ENCODE measurements around the gene FANCE.

Gene FANCE

DNA sequence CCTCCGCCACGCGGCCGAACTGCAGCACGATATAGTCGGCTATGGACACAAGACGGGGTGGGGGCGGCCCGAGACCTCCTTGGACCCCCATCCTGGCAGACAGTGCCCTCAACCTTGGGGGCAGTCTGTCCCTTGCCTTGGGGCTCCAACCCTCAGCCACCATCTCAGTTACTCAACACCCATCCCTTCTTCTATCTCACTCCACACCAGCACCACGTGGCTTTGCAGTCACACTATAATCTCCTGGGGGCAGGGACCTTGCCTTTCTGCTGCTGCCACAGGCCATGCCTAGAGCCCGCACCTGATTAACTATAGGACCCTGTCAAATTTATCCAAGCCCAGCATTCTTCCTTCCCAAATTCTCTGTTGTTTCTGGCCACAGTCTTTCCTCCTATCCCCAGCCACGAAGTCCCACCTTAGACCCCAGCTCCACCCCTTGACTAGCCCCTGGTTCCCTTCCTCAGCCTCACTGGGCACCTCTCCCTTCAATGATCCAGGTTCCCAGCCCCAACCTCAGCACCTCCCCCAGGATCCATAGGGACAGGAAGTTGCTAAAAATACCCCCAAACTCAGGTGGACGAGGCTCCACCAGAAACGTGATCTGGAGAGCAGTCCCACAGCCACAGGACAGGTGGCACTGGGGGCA, 46.4 kb downstream of the FANCE start:
- H3K4me1 Mint-ChIP-seq (ENCODE audit: low read depth), result peaks cover 5% of the 10 kb centered on the region
- peaks cover 48% of the 10 kb centered on the region for H3K27me3 Mint-ChIP-seq (ENCODE audit: low read depth)
- H3K4me3 Mint-ChIP-seq, result peak overlapping the region; percentile 67
- no peak for DNase-seq (ENCODE audit: low spot score)
- no peaks in the 10 kb centered on the region for H3K36me3 Mint-ChIP-seq (ENCODE audit: low read depth)
- H3K9me3 Mint-ChIP-seq, result no peaks in the 10 kb centered on the region
- peak overlapping the region; percentile 9 for H3K27ac Mint-ChIP-seq

GRCh38 chr6:35499372-35499771, 47.2 kb downstream of the FANCE start:
- H3K36me3 Mint-ChIP-seq (ENCODE audit: low read depth), result no peaks in the 10 kb centered on the region
- H3K27ac Mint-ChIP-seq, result no peak overlapping the region
- DNase-seq (ENCODE audit: low spot score), result no peak
- no peak overlapping the region for H3K4me3 Mint-ChIP-seq
- H3K27me3 Mint-ChIP-seq (ENCODE audit: low read depth), result peaks cover 47% of the 10 kb centered on the region
- peaks cover 1% of the 10 kb centered on the region for H3K4me1 Mint-ChIP-seq (ENCODE audit: low read depth)
- H3K9me3 Mint-ChIP-seq, result no peaks in the 10 kb centered on the region

DNA sequence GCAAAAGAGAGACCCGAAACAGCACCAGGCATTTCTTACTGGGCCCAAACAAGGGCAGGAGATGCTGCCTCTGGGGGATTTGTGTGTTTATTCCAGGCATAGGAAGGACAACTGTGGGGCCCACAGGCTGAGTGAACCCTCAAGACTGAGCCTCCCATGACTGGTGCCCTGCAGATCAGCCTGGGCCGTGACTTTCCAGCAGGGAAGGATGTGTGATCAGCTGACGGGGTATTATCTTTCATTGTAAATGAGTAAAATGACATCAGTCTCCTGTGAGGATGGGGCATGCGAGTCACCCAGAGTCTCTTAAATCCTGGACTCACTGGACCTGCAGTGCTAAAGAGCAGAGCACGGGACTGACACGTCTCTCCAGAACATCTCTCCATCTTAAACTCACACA, 48.6 kb downstream of the FANCE start:
- Mint-ChIP-seq H3K4me1 (ENCODE audit: low read depth) (peaks cover 1% of the 10 kb centered on the region), H3K36me3 (ENCODE audit: low read depth) (no peaks in the 10 kb centered on the region), H3K27ac (no peak overlapping the region), H3K4me3 (no peak overlapping the region), H3K27me3 (ENCODE audit: low read depth) (peaks cover 48% of the 10 kb centered on the region), H3K9me3 (no peaks in the 10 kb centered on the region)
- no peak for DNase-seq (ENCODE audit: low spot score)

DNA sequence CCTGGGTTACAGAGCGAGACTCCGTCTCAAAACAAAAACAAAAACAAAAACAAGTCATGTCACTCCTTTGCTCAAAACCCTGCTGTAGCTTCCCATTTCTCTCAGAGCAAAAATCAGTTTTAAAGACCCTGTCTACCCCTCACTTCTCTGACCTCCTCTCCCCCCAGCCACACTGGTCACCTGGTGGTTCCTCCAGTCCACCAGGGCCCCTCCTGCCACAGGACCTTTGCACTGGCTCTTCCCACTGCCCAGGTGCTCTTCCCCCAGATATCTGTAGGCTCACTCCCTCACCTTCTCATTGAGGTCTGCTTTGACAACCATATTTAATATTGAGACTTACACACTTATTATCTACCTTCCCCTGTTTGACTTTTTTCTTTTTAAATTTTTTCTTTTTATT, 49.6 kb downstream of the FANCE start:
- Mint-ChIP-seq H3K27me3 (ENCODE audit: low read depth) (peaks cover 52% of the 10 kb centered on the region), H3K4me1 (ENCODE audit: low read depth) (peaks cover 1% of the 10 kb centered on the region), H3K4me3 (no peak overlapping the region), H3K36me3 (ENCODE audit: low read depth) (no peaks in the 10 kb centered on the region), H3K27ac (no peak overlapping the region), H3K9me3 (no peaks in the 10 kb centered on the region)
- no peak for DNase-seq (ENCODE audit: low spot score)

- Mint-ChIP-seq H3K36me3 (ENCODE audit: low read depth) (no peaks in the 10 kb centered on the region), H3K27ac (no peak overlapping the region), H3K4me1 (ENCODE audit: low read depth) (no peaks in the 10 kb centered on the region), H3K4me3 (no peak overlapping the region), H3K27me3 (ENCODE audit: low read depth) (peaks cover 47% of the 10 kb centered on the region), H3K9me3 (no peaks in the 10 kb centered on the region)
- no peak for DNase-seq (ENCODE audit: low spot score)
Measured at GRCh38 chr6:35503534-35503933, 51.4 kb downstream of the FANCE start.

DNA sequence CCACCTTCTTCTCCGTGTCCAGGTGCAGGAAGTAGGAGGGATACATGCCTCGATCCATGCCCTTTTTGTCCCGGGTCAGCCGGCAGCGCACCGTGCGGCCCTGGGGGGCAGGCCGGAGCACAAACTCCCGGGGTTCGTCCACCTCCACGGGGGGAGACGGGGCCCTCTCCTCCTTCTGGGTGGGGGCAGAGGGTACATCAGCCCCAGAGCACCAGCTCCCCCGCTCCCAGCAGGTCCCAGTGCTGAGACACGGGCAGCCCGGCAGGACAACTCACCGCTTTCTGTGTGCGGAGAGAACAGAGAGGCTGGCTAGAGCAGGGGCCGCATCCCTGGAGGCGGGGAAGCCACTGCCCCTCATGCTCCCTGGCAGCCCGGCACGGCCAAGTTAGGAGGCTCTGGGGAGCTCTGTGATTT, 53.9 kb downstream of the FANCE start:
- no peaks in the 10 kb centered on the region for H3K4me1 Mint-ChIP-seq (ENCODE audit: low read depth)
- H3K27me3 Mint-ChIP-seq (ENCODE audit: low read depth), result peaks cover 42% of the 10 kb centered on the region
- no peak overlapping the region for H3K27ac Mint-ChIP-seq
- no peak for DNase-seq (ENCODE audit: low spot score)
- no peaks in the 10 kb centered on the region for H3K9me3 Mint-ChIP-seq
- no peak overlapping the region for H3K4me3 Mint-ChIP-seq
- no peaks in the 10 kb centered on the region for H3K36me3 Mint-ChIP-seq (ENCODE audit: low read depth)

DNA sequence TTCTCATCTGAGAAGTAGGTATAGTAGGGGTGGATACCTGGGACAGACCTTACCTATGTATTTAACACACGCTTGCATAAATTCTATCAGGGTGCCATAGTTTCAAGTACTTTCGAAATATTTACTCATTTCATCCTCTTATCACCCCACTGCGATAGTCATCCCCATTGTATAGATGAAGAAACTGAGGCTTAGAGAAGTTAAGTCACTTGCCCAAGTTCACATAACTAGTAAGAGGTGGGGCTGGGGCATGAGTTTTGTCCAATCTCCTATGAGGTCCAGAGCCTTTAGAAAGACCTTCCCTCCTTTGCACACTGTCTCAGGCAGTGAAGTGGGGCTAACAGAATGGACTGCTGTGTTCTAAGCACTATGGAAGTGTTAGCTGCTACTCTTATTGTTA, 54.4 kb downstream of the FANCE start:
- Mint-ChIP-seq H3K4me1 (ENCODE audit: low read depth) (no peaks in the 10 kb centered on the region), H3K9me3 (no peaks in the 10 kb centered on the region), H3K36me3 (ENCODE audit: low read depth) (no peaks in the 10 kb centered on the region)

DNA sequence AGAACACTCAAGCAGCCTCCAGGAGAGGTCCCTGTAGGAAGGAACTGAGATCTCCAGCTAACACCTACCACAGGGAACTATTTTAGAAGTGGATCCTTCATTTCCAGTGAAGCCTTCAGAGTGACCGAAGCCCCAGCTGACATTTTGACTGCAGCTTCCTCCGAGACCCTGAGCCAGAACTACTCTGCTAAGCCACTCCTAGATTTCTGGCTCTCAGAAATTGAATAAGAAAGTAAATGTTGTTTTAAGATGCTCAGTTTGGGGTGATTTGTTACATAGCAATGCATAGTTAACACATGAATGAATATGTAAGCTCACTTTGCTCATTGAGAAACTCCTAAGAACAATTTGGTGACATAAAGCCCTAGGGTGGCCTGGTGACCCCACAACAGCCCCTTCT, 55.1 kb downstream of the FANCE start:
- H3K9me3 Mint-ChIP-seq, result no peaks in the 10 kb centered on the region
- H3K27me3 Mint-ChIP-seq (ENCODE audit: low read depth), result peaks cover 42% of the 10 kb centered on the region
- no peak for DNase-seq (ENCODE audit: low spot score)
- no peaks in the 10 kb centered on the region for H3K36me3 Mint-ChIP-seq (ENCODE audit: low read depth)
- H3K4me1 Mint-ChIP-seq (ENCODE audit: low read depth), result no peaks in the 10 kb centered on the region
- H3K27ac Mint-ChIP-seq, result no peak overlapping the region
- no peak overlapping the region for H3K4me3 Mint-ChIP-seq

More for the DNA sequence above, 54.4 kb downstream of the FANCE start:
- DNase-seq (ENCODE audit: low spot score), result no peak
- Mint-ChIP-seq H3K27ac (no peak overlapping the region), H3K4me3 (no peak overlapping the region), H3K27me3 (ENCODE audit: low read depth) (peaks cover 44% of the 10 kb centered on the region)

DNA sequence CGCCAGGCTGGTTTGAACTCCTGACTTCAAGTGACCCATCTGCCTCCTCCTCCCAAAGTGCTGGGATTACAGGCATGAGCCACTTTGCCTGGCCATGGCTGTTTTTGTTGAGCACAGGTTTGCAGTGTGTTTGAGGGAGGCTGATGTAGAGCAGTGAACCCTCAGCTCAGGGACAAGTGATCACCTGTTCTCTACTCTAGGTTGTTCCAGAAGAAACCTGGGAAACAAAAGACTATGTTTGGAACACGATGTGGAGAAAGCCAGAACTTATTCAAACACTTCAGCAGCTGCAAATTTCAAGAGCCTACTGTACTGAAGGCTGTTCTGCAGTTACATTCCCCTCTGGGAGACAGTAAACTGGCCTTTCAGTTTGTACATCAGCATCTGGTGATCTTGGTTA, 55.9 kb downstream of the FANCE start:
- H3K36me3 Mint-ChIP-seq (ENCODE audit: low read depth), result no peaks in the 10 kb centered on the region
- no peak overlapping the region for H3K4me3 Mint-ChIP-seq
- no peak for DNase-seq (ENCODE audit: low spot score)
- peaks cover 45% of the 10 kb centered on the region for H3K27me3 Mint-ChIP-seq (ENCODE audit: low read depth)
- no peaks in the 10 kb centered on the region for H3K9me3 Mint-ChIP-seq
- no peak overlapping the region for H3K27ac Mint-ChIP-seq
- H3K4me1 Mint-ChIP-seq (ENCODE audit: low read depth), result no peaks in the 10 kb centered on the region

DNA sequence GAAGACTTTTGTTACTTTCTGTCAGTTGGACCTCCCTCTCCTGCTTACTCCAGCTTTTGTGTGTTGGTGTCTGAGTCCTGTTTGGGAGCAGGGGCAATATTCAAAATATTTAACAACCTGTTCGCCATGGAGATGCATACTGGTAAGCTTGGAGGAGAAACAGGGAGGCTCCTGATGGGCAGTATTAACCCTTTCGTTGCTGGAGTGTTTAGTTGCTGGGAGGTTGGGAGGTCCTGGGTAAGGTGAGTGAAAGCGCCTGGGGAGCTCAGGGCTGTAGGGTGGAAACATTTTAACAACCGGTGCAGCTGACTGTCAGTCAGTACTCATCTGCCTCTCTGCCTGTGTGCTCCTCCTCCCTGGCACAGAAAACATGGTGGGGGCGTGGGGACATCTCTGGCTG, 56.4 kb downstream of the FANCE start:
- Mint-ChIP-seq H3K27me3 (ENCODE audit: low read depth) (peaks cover 42% of the 10 kb centered on the region), H3K4me1 (ENCODE audit: low read depth) (no peaks in the 10 kb centered on the region), H3K4me3 (no peak overlapping the region), H3K9me3 (no peaks in the 10 kb centered on the region), H3K27ac (no peak overlapping the region), H3K36me3 (ENCODE audit: low read depth) (no peaks in the 10 kb centered on the region)
- no peak for DNase-seq (ENCODE audit: low spot score)

GRCh38 chr6:35510916-35511561, 58.9 kb downstream of the FANCE start:
- no peaks in the 10 kb centered on the region for H3K36me3 Mint-ChIP-seq (ENCODE audit: low read depth)
- no peak for DNase-seq (ENCODE audit: low spot score)
- H3K4me1 Mint-ChIP-seq (ENCODE audit: low read depth), result no peaks in the 10 kb centered on the region
- H3K27me3 Mint-ChIP-seq (ENCODE audit: low read depth), result peaks cover 36% of the 10 kb centered on the region
- H3K27ac Mint-ChIP-seq, result no peak overlapping the region
- H3K9me3 Mint-ChIP-seq, result no peaks in the 10 kb centered on the region
- no peak overlapping the region for H3K4me3 Mint-ChIP-seq

GRCh38 chr6:35511562-35511941, 59.4 kb downstream of the FANCE start:
- no peak overlapping the region for H3K27ac Mint-ChIP-seq
- DNase-seq (ENCODE audit: low spot score), result no peak
- no peaks in the 10 kb centered on the region for H3K9me3 Mint-ChIP-seq
- no peak overlapping the region for H3K4me3 Mint-ChIP-seq
- H3K27me3 Mint-ChIP-seq (ENCODE audit: low read depth), result peaks cover 33% of the 10 kb centered on the region
- no peaks in the 10 kb centered on the region for H3K36me3 Mint-ChIP-seq (ENCODE audit: low read depth)
- no peaks in the 10 kb centered on the region for H3K4me1 Mint-ChIP-seq (ENCODE audit: low read depth)

GRCh38 chr6:35512006-35512405, 59.9 kb downstream of the FANCE start:
- Mint-ChIP-seq H3K4me1 (ENCODE audit: low read depth) (no peaks in the 10 kb centered on the region), H3K36me3 (ENCODE audit: low read depth) (no peaks in the 10 kb centered on the region), H3K27ac (no peak overlapping the region), H3K4me3 (no peak overlapping the region), H3K9me3 (no peaks in the 10 kb centered on the region), H3K27me3 (ENCODE audit: low read depth) (peaks cover 31% of the 10 kb centered on the region)
- DNase-seq (ENCODE audit: low spot score), result no peak

GRCh38 chr6:35512740-35513139, 60.6 kb downstream of the FANCE start, which contains the start of gene TULP1:
Gene TULP1 (minus strand): TSS chr6:35512896. CDS start chr6:35512858, 38 bp downstream.
- H3K9me3 Mint-ChIP-seq, result no peaks in the 10 kb centered on the region
- no peaks in the 10 kb centered on the region for H3K36me3 Mint-ChIP-seq (ENCODE audit: low read depth)
- no peak within 1 kb of the TSS for H3K27ac Mint-ChIP-seq
- no peak within 1 kb of the TSS for H3K4me3 Mint-ChIP-seq
- DNase-seq (ENCODE audit: low spot score), result no peak
- no peaks in the 10 kb centered on the region for H3K4me1 Mint-ChIP-seq (ENCODE audit: low read depth)
- H3K27me3 Mint-ChIP-seq (ENCODE audit: low read depth), result peaks cover 31% of the 10 kb centered on the region

GRCh38 chr6:35514587-35514986, 62.4 kb downstream of the FANCE start:
- no peaks in the 10 kb centered on the region for H3K9me3 Mint-ChIP-seq
- peaks cover 24% of the 10 kb centered on the region for H3K27me3 Mint-ChIP-seq (ENCODE audit: low read depth)
- no peak overlapping the region for H3K4me3 Mint-ChIP-seq
- no peaks in the 10 kb centered on the region for H3K4me1 Mint-ChIP-seq (ENCODE audit: low read depth)
- no peak overlapping the region for H3K27ac Mint-ChIP-seq
- no peaks in the 10 kb centered on the region for H3K36me3 Mint-ChIP-seq (ENCODE audit: low read depth)
- no peak for DNase-seq (ENCODE audit: low spot score)

Measured in T-helper 2 cell treated with Interferon-gamma antibody and Interleukin-4, amounts not matched to agents 5 μg/mL and 100 μg/mL, for 36 hours (primary cell).